Effector memory CD4-positive, alpha-beta T cell (primary cell): ENCODE data around the gene CTSS.
"Not testable (repeated sequence)": the region's sequence is repeated elsewhere in the genome, so short reads cannot be mapped to it uniquely, and the experiment has no call there.

Source experiments
- DNase-seq, 3 donors: peaks; one replicate each; pipeline ENCODE4 v3.0.0-alpha.2; 2020
- H3K27ac ChIP-seq: 2 replicates; pipeline ENCODE4 v1.7.0; 2013; ENCODE audit warnings: mild to moderate bottlenecking, low read length, moderate library complexity; ENCODE audit not compliant: insufficient read depth, poor library complexity, severe bottlenecking
- H3K27me3 ChIP-seq: replicated peaks from 2 replicates; pipeline ENCODE4 v1.7.0; 2013; ENCODE audit warnings: mild to moderate bottlenecking, low read length; ENCODE audit not compliant: insufficient read depth, control insufficient read depth, poor library complexity, severe bottlenecking
- H3K36me3 ChIP-seq: 2 replicates; pipeline ENCODE4 v1.7.0; 2013; ENCODE audit warnings: mild to moderate bottlenecking, low read length, moderate library complexity; ENCODE audit not compliant: control insufficient read depth, insufficient read depth
- H3K4me1 ChIP-seq: 2 replicates; pipeline ENCODE4 v1.7.0; 2013; ENCODE audit warnings: low read length, mild to moderate bottlenecking; ENCODE audit not compliant: control insufficient read depth, insufficient read depth, poor library complexity, severe bottlenecking
- H3K4me3 ChIP-seq: 2 replicates; pipeline ENCODE4 v1.7.0; 2013; ENCODE audit warnings: low read length, low read depth, mild to moderate bottlenecking; ENCODE audit not compliant: insufficient read depth, poor library complexity, severe bottlenecking
- H3K9me3 ChIP-seq: 2 replicates; pipeline ENCODE4 v1.7.0; 2013; ENCODE audit warnings: mild to moderate bottlenecking, low read length, moderate library complexity; ENCODE audit not compliant: control insufficient read depth

CTSS gene

DNA sequence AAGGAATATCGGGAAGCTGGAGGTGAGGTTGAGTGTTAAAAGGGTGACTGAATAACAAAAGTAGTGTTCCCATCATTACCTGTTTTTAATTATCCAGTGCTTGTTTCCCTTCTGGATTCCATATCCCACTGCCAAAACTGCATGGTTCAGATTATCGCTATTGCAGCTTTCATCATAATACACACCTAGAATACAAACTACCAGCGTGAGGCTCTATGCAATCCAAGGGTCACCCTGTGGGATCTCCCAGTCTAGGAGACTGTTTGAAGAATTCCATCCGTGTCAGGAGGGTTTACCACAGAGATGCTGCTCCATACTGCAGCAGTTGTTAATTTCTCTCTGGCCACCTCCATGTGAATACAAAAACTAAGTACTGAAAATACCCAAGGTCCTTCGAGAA lies 33.5 kb upstream of the CTSS start:
- Histone ChIP-seq H3K36me3 (peaks cover 10% of the 10 kb centered on the region), H3K4me1 (no peaks in the 10 kb centered on the region), H3K9me3 (no peaks in the 10 kb centered on the region), H3K27ac (no peak overlapping the region), H3K4me3 (no peak overlapping the region), H3K27me3 (no peaks in the 10 kb centered on the region)
- no peak for DNase-seq

DNA sequence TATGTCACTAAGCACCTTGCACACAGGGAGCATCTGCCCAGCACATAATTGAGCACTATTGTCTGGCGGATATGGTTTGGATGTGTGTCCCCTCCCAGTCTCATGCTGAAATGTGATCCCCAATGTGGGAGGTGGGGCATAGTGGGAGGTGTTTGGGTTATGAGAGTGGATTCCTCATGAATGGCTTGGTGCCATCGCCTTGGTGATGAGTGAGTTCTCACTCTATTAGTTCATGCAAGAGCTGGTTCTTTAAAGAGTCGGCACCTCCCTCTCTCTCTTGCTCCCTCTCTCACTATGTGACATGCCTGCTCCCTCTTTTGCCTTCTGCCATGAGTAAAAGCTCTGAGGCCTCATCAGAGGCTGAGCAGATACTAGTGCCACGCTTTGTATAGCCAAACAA lies 32.9 kb upstream of the CTSS start:
- Histone ChIP-seq H3K27ac (no peak overlapping the region), H3K4me1 (no peaks in the 10 kb centered on the region), H3K27me3 (no peaks in the 10 kb centered on the region), H3K9me3 (no peaks in the 10 kb centered on the region), H3K36me3 (peaks cover 10% of the 10 kb centered on the region), H3K4me3 (no peak overlapping the region)
- DNase-seq: no peak

GRCh38 chr1:150796374-150796773 lies 30.8 kb upstream of the CTSS start:
- H3K9me3 ChIP-seq: no peaks in the 10 kb centered on the region
- H3K36me3 ChIP-seq: peaks cover 10% of the 10 kb centered on the region
- no peak for DNase-seq
- H3K4me3 ChIP-seq: no peak overlapping the region
- no peaks in the 10 kb centered on the region for H3K27me3 ChIP-seq
- H3K27ac ChIP-seq: no peak overlapping the region
- H3K4me1 ChIP-seq: no peaks in the 10 kb centered on the region

DNA sequence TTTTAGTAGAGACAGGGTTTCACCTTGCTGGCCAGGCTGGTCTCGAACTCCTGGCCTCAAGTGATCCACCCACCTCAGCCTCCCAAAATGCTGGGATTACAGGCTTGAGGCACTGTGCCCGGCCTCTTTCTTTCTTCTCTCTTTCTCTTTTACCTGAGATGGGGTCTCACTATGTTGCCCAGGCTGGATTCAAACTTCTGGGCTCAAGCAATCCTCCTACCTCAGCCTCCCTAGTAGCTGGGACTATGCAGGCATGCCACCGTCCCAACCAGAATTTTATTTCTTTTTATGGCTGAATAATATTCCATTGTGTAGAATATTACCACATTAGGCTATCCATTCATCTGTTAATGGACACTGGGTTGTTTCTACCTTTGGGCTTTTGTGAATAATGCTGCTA lies 28.2 kb upstream of the CTSS start:
- not testable (repeated sequence) for H3K27me3 ChIP-seq, H3K36me3 ChIP-seq, H3K4me1 ChIP-seq, DNase-seq, H3K9me3 ChIP-seq, H3K4me3 ChIP-seq, H3K27ac ChIP-seq

- Histone ChIP-seq H3K27ac (no peak overlapping the region), H3K27me3 (no peaks in the 10 kb centered on the region), H3K4me1 (no peaks in the 10 kb centered on the region), H3K36me3 (peaks cover 2% of the 10 kb centered on the region), H3K4me3 (no peak overlapping the region), H3K9me3 (no peaks in the 10 kb centered on the region)
- no peak for DNase-seq
These were observed 27.6 kb upstream of the CTSS start for GRCh38 chr1:150793221-150793620.

GRCh38 chr1:150791585-150791984 lies 26.0 kb upstream of the CTSS start:
- H3K4me1 ChIP-seq: no peaks in the 10 kb centered on the region
- H3K27ac ChIP-seq: no peak overlapping the region
- no peak for DNase-seq
- H3K36me3 ChIP-seq: no peaks in the 10 kb centered on the region
- no peaks in the 10 kb centered on the region for H3K27me3 ChIP-seq
- no peaks in the 10 kb centered on the region for H3K9me3 ChIP-seq
- no peak overlapping the region for H3K4me3 ChIP-seq

DNA sequence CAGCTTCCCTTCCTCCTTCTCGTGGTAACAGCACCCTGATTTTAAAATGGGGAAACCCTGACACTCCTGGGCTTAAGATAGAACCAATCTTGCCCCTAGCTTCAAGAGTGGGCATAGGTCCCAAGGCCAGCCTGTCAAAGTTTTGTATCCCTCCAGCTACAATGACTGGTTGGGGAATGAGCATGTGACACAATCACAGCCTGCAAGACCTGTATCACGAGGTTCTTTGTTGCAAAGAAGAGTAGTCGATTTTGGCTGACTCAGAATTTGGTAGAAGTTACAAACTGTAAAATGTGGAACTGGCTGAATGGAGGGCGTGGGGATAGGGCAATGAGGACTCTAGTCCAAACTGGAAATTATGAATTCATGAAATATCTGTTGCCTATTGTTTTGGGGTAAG lies 23.8 kb upstream of the CTSS start:
- no peaks in the 10 kb centered on the region for H3K36me3 ChIP-seq
- no peaks in the 10 kb centered on the region for H3K27me3 ChIP-seq
- no peaks in the 10 kb centered on the region for H3K4me1 ChIP-seq
- no peak for DNase-seq
- H3K27ac ChIP-seq: no peak overlapping the region
- no peak overlapping the region for H3K4me3 ChIP-seq
- H3K9me3 ChIP-seq: no peaks in the 10 kb centered on the region

DNA sequence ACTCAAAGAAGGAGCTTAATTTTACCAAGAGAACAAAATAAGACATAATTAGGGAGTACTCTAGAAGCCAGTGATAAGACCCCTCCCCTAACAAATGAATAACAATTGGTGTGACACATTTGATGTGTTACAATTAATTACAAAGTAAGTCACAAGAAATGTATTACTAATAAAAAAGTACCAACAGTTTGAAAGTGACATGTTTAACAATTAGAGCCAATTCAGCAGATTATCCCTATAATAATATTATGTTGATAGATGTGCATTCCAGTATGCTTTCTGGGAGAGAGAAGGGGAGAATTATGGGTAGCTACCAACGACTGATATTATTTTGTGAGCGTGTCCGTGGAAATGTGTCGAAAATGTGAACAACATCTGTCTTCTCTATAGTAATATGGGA lies 23.4 kb upstream of the CTSS start:
- Histone ChIP-seq H3K27me3 (no peaks in the 10 kb centered on the region), H3K36me3 (no peaks in the 10 kb centered on the region), H3K27ac (no peak overlapping the region), H3K4me1 (no peaks in the 10 kb centered on the region), H3K4me3 (no peak overlapping the region), H3K9me3 (no peaks in the 10 kb centered on the region)
- DNase-seq: no peak

GRCh38 chr1:150787455-150787854 lies 21.9 kb upstream of the CTSS start:
- H3K36me3 ChIP-seq: no peaks in the 10 kb centered on the region
- H3K4me1 ChIP-seq: no peaks in the 10 kb centered on the region
- no peak for DNase-seq
- H3K9me3 ChIP-seq: no peaks in the 10 kb centered on the region
- no peaks in the 10 kb centered on the region for H3K27me3 ChIP-seq
- no peak overlapping the region for H3K27ac ChIP-seq
- H3K4me3 ChIP-seq: no peak overlapping the region

DNA sequence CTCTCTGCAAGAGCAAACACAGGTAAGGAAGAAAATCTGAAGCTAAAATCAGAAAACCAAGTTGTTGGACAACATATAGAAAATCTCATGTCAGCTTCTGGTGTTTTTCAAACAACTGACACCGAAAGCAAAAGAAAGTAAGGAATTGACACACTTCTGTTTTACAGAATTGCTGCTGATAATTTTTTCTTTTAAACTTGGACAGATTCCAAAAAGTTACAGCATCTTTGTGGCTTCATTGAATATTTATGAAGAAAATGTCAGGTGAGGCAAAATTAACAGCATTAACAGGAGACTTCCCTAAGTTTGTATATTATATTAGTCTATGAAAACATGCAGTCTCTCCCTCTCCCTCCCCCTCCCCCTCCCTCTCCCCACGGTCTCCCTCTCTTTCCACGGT lies 14.9 kb upstream of the CTSS start:
- DNase-seq: no peak
- H3K9me3 ChIP-seq: no peaks in the 10 kb centered on the region
- H3K27ac ChIP-seq: no peak overlapping the region
- H3K4me1 ChIP-seq: peaks cover 4% of the 10 kb centered on the region
- no peak overlapping the region for H3K4me3 ChIP-seq
- H3K36me3 ChIP-seq: no peaks in the 10 kb centered on the region
- no peaks in the 10 kb centered on the region for H3K27me3 ChIP-seq

DNA sequence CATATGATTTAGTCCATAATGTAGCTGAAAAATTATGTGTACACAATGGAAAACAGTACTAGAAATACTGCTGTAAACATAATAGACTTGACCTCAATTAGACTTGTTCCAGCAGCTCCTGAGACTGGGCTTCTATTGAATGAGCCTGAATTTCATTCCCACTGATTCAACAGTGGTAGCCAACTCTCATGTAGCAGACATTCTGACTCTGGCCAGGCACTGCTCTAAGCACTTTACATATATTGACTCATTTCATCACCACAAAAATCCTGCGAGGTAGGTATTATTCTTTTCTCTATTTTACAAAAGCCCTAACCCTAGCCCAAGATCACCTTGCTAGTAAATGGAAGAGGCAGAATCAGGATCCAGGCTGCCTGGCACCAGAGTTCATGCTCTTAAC lies 12.8 kb upstream of the CTSS start:
- Histone ChIP-seq H3K4me3 (no peak overlapping the region), H3K4me1 (peaks cover 4% of the 10 kb centered on the region), H3K9me3 (no peaks in the 10 kb centered on the region), H3K27ac (no peak overlapping the region), H3K27me3 (no peaks in the 10 kb centered on the region), H3K36me3 (no peaks in the 10 kb centered on the region)
- no peak for DNase-seq
